Mesodermal cell (in vitro differentiated cells): Measurements from ENCODE around the gene SAP30L.
A peak's percentile ranks its signal among the peaks of the same experiment; 100 is the strongest.

ENCODE experiments used
- H3K27ac ChIP-seq: 2 replicates; pipeline ENCODE4 v1.7.0; 2013; ENCODE audit warnings: mild to moderate bottlenecking, low read depth, low read length, moderate library complexity; ENCODE audit not compliant: severe bottlenecking
- H3K36me3 ChIP-seq: 2 replicates; pipeline ENCODE4 v1.7.1; 2013; ENCODE audit warnings: mild to moderate bottlenecking, low read length, moderate library complexity; ENCODE audit not compliant: control insufficient read depth, insufficient read depth
- H3K4me1 ChIP-seq: one replicate; pipeline ENCODE4 v1.7.1; 2013; ENCODE audit warnings: mild to moderate bottlenecking, low read length; ENCODE audit not compliant: insufficient read depth, control insufficient read depth, poor library complexity, severe bottlenecking
- H3K4me3 ChIP-seq: 2 replicates; pipeline ENCODE4 v1.7.0; 2013; ENCODE audit warnings: low read length, control low read depth, mild to moderate bottlenecking; ENCODE audit not compliant: insufficient read depth, poor library complexity, severe bottlenecking; ENCODE audit errors: extremely low read depth
- H3K9me3 ChIP-seq: 2 replicates; pipeline ENCODE4 v1.7.1; 2013; ENCODE audit warnings: mild to moderate bottlenecking, low read length, moderate library complexity; ENCODE audit not compliant: control insufficient read depth
- WGBS, 2 experiments: methylation state at CpG; one replicate each; pipeline ENCODE4 v1.1.5; 2013; ENCODE audit warnings: missing lambda C conversion rate in 2 of 2; ENCODE audit not compliant: insufficient coverage in 2 of 2; 5-methylcytosine and 5-hydroxymethylcytosine counted together

Gene SAP30L

DNA sequence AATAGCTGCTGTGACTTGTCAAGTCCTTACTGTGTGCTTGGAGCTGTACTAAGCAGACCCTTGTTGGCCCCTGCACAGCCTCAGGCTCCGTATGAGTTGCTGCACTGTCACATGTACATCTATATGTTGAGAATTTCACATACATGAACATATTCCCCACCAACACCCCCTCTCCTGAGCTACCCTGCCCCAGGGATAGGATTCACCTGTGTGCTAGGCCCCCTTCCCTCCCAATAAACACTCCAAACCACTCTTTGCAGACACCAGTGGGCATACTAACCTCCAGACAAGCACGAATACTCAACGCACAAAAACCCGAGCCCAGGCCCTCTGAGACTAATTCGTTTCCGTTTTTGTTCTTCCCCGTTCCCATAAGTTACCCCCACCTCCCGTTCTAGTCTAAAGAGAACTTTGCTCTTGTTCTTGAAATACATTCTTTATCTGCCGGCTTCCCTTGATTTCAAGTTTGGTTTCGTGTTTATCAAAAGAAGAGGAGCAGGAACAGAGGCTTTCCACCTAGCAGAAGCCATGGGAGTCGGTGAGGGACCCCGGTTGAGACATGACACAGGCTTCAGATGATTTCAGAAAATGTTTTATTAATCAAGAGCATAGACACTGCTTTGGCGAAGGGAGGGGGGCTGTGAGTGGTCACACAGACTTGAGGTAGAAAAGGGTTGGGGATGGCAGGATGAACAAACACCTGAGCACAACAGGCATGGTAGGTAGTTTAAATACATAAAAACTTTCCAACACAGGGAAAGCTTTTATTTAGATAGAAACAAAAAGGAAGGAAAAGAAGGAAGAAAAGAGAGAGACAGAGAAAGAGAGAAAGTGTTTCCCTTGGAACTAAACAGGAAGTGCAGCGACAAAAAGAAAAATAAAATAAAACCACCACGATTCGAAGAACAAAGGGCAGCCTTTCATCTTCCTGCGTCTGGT lies 28.9 kb downstream of the SAP30L start:
- WGBS, 2 experiments: 2 to 6% methylated on average over 14 to 16 of the region's 17 CpGs
- peak overlapping the region; percentile 82 for H3K4me3 ChIP-seq
- H3K4me1 ChIP-seq: peaks cover 28% of the 10 kb centered on the region
- peak overlapping the region; percentile 84 for H3K27ac ChIP-seq
- peaks cover 40% of the 10 kb centered on the region for H3K36me3 ChIP-seq
- H3K9me3 ChIP-seq: no peaks in the 10 kb centered on the region

DNA sequence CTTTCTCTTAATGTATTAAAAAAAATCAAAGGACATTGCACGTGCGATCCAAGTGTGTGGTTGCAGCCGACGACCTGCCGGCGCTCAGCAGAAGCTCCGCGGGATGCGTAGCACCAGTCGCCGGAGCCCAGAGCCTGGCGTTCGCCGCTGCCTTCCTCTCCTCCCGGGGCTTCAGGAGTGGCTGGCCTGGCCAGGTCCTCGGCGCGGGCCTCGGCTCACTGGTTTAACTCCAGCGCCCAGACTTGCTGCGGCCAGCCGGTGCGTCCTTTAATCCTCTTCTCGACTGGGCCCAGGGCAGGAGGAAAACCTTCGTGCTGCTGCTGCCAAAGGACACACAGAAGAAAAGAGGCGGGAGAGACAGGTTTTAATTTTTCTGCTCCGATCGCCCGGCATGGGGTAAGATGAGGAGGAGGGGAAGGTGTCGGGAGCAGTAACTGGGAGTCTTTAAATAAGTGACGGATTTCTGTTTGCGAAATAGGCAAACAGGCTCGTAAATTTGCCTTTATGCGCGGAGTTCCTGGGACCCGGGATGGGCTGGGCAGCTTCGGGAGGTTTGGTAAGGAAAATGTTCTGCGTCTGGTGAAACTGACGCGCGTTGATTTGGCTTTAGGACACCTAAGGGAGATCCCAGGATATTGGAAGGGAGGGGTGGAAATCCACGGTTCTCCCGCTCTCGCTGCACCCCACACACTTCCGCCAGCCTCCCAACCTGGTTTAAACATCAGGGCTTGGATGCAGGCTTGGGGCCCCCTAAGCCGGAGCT lies 30.0 kb downstream of the SAP30L start:
- no peaks in the 10 kb centered on the region for H3K9me3 ChIP-seq
- peak overlapping the region; percentile 82 for H3K4me3 ChIP-seq
- 1% methylated on average over 38 to 40 of the region's 46 CpGs for WGBS, 2 experiments
- H3K27ac ChIP-seq: peak overlapping the region; percentile 84
- H3K4me1 ChIP-seq: peaks cover 33% of the 10 kb centered on the region
- H3K36me3 ChIP-seq: peaks cover 40% of the 10 kb centered on the region

DNA sequence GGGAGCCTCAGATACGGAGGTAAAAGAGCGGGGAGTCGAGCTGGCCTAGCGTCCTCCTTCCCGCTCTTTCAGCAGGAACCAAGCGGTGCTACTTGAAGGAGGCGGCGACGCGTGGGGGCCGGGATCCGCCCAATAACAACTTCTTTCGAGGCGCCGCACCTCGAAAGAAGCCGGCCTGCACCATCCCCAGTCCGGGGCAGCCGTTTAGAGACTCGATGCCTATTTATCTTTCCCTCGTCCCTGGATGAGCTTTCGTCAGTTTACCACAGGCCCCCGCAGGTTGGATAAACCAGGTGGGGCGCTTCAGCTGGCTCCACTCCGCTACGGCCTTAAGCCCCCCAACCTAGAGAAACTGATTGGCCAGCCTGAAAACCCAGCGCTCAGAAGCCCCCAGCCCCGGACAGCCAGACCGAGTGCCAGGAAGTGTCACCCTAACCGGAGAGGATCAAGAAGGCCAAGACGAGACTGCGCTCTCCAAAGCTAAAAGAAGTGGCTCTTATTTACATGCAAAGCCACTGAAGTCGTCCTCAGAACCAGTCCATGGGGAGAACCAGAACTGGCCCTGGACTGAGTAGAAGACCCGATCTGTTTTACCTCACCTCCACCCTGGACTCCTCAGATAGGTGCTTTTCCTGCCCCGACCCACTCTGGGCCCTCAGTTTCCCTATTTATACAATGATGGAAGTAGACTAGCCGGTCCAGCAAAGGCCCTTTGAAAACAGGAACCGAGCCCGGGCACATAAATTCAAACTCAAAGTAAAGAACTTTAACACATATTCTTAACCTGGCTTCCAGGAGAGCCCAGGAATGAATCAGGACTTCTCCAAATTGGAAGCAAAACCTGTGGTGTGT lies 30.8 kb downstream of the SAP30L start:
- 1 to 2% methylated on average over 35 to 37 of the region's 38 CpGs for WGBS, 2 experiments
- Histone ChIP-seq H3K4me1 (peaks cover 32% of the 10 kb centered on the region), H3K36me3 (peaks cover 40% of the 10 kb centered on the region), H3K9me3 (no peaks in the 10 kb centered on the region), H3K27ac (peak overlapping the region; percentile 84), H3K4me3 (peak overlapping the region; percentile 82)

DNA sequence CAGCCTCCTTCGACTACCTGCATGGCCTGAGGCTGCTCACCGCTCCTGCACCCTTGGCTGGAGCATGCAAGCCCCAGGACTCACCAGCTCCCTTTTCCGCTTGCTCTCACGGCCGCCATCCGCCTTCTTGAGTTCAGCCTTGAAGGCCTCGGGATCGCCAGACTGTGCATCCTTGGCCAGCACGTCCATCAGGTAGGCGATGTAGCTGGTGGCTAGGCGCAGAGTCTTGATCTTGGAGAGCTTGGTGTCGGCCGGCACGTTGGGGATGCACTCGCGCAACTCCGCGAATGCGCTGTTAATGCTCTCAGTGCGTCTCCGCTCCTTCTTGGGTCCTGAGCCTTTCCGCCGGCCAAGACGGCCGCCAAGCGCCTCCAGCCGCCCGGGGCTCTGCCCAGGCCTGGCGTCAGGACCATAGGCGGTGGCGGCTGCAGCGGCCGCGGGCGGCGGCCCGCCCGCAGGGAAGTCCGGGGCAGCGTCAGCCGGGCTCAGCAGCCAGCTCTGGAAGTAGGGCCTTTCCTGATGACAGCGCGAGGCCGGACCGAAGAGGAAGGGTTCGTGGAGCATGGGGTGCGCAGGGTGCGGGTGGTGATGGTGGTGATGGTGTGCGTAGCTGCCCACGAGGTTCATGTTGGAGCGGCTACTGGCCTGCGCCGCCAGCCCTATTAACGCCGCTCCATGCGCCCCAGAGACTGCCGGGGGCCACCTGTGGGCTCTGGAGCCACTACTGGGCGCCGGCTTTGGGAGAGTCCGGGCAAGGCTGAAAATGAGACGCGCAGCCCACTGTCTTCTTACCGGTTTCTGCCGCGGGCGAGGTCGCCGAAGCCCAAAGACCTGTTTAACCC lies 31.8 kb downstream of the SAP30L start:
- Histone ChIP-seq H3K4me3 (peak overlapping the region; percentile 82), H3K27ac (peak overlapping the region; percentile 84), H3K36me3 (peaks cover 40% of the 10 kb centered on the region), H3K4me1 (peaks cover 31% of the 10 kb centered on the region), H3K9me3 (no peaks in the 10 kb centered on the region)
- 0 to 1% methylated on average over 39 to 66 of the region's 68 CpGs for WGBS, 2 experiments

DNA sequence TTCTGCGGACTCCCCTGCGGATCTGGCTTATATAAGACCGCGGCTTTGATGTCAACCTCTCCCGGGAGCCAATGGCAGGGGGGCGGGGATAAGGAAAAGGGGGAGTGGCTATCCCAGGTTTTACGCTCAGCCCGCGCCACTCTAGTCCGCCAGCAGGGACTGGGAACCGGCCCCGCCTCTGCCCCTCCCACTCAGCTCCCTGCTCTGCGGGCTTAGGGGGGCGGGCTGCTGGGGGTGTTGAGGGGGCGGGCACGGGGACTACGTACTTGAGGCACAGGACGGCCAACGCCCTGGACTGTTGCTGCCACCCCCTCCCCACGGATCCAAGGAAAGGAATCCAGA lies 32.4 kb downstream of the SAP30L start, which contains the start of gene HAND1:
HAND1 (minus strand) TSS at position 4 of the 342 bp plus-strand sequence. CDS start 219 bp downstream, outside the sequence.
- H3K36me3 ChIP-seq: peaks cover 40% of the 10 kb centered on the region
- peak within 1 kb of the TSS; percentile 82 for H3K4me3 ChIP-seq
- peak within 1 kb of the TSS; percentile 84 for H3K27ac ChIP-seq
- peaks cover 29% of the 10 kb centered on the region for H3K4me1 ChIP-seq
- no peaks in the 10 kb centered on the region for H3K9me3 ChIP-seq
- WGBS, 2 experiments: 0% methylated on average over 2 to 9 of the region's 20 CpGs

DNA sequence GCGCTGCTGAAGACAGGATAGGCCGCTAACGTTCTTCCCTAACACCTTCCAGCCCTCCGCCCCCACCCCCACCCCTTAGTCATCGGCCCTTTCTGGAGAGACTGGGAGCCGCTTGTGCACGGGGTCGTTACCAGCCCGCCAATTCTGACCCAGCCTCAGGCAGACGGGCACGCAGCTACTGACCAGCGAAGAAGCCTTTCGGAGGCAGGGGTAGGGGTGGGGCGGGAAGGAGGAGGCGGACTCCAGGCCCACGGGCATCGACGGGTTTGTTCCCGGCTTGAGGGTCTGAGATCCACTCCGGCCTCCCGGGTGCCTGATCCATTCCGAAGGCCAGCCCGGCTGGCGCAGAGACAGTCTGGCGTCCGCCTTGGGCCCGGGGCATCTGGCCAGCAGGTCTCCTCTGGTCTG lies 33.0 kb downstream of the SAP30L start:
- peaks cover 29% of the 10 kb centered on the region for H3K4me1 ChIP-seq
- peaks cover 38% of the 10 kb centered on the region for H3K36me3 ChIP-seq
- 0 to 1% methylated on average over 12 to 21 of the region's 27 CpGs for WGBS, 2 experiments
- peak overlapping the region; percentile 84 for H3K27ac ChIP-seq
- H3K9me3 ChIP-seq: no peaks in the 10 kb centered on the region
- peak overlapping the region; percentile 82 for H3K4me3 ChIP-seq

DNA sequence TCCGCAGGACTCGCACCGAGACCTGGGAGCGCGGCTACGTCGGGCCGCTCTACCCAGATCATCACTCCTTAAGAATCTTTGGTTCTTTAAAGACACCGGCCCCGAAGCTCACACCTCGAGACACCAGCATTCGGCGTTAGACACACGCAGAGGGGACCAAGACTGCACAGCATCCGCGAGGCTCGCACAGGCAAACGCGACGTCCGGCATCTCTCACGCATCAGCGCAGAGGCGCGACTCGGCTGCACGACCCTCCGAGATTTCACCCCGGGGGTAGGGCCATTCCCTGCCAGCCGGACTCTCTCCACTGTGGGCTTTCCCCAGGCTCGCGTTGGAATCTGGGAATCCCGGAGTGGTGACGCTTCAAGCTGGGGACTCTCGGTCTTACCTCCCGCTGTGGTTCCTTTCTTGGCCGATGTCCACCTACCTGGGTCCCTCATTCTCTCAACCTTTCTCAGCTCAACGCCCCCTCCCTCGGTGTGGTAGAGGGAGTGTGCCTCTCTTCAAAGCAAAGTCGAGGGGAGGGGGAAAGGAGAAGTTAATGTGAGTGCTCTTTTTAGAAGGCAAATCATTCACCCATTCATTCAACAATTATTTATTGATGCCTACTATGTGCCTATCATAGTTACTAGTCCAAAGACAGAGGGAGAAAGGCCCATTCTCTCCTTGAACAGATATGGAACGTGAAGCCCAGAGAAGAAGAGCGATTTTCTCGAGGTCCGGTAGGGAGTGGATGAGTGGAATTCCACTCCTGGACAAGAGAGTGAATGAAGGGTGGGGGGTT lies 33.6 kb downstream of the SAP30L start:
- Histone ChIP-seq H3K4me1 (peaks cover 33% of the 10 kb centered on the region), H3K4me3 (peak overlapping the region; percentile 82), H3K9me3 (no peaks in the 10 kb centered on the region), H3K36me3 (peaks cover 32% of the 10 kb centered on the region), H3K27ac (peak overlapping the region; percentile 84)
- 1% methylated on average over 37 to 38 of the region's 44 CpGs for WGBS, 2 experiments

DNA sequence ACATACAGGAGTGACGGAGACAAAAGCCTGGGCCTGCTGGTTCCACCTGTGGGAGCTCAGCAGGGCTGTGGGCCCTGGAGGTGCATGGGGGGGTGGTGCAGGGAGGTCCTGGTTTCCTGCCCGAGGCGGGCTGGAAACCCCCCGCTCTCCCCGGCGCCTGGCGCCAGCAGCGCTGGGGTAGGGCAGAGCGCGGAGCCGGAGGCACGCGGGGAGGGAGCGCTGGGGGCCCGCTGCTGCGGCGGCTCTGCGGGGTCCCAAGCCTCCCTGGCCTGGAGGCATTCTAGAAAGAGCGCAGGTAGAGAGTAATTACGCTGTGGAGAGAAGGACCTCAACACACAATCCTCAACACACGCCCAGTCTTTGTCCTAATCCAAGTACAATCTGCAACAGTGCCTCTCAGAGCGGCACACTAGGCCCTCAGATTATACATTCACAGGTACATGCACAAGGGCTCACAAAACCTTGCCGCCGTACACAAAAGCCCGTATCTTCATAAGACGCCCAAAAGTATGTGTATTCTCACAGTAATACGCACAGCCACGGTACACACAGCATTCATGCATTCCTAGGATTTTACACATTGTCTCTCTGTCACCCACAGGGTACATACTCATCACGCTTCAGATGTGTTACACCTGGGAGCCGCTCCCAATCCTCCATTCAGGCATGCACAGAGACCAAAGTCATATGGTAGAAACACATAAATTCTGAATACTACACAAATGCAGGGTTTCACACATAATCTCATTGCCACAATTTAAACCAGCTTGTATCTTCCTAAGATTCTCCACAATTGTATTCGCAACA lies 34.4 kb downstream of the SAP30L start:
- Histone ChIP-seq H3K9me3 (no peaks in the 10 kb centered on the region), H3K36me3 (peaks cover 24% of the 10 kb centered on the region), H3K4me3 (peak overlapping the region; percentile 82), H3K27ac (peak overlapping the region; percentile 84), H3K4me1 (peaks cover 40% of the 10 kb centered on the region)
- whole genome bisulfite sequencing, 2 experiments: 4 to 8% methylated on average over 14 to 24 of the region's 31 CpGs

DNA sequence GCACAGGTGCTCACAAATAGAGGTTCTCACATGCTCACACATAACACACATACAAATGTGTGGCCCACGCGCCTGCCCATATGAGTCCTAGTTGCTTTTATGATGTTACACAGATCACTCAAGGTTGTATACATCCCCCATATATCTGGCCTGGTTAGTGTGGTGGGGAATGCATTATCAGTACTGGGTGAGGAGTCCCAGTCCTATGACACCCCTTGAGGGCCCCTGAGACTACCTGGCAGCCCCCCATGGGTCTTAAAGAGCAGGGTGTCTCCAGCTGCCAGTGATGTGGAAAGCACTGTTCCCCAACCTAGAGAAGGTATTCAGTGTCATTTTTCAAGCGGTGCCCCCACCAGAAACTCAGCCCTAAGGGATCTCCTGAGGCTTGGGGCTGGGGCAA lies 35.0 kb downstream of the SAP30L start:
- peaks cover 17% of the 10 kb centered on the region for H3K36me3 ChIP-seq
- peak overlapping the region; percentile 84 for H3K27ac ChIP-seq
- no peaks in the 10 kb centered on the region for H3K9me3 ChIP-seq
- H3K4me3 ChIP-seq: peak overlapping the region; percentile 82
- 0% methylated on average over 1 of the region's 3 CpGs for WGBS, 2 experiments
- peaks cover 45% of the 10 kb centered on the region for H3K4me1 ChIP-seq
